Renal cortical epithelial cell (primary cell): ENCODE data around the gene NMRK2. TPM values are rescaled to one million over a fixed set of nuclear protein-coding genes. Genes with fewer than 3 reads are reported as not detected.

Source experiments
- DNase-seq: peaks from one replicate; pipeline ENCODE4 v3.0.0-alpha.2; 2011; ENCODE audit warnings: low read depth
- total RNA-seq: library from RNA; depleted of rRNA; stranded (reverse); fragments of >200 nt; gene quantifications from 2 replicates; pipeline ENCODE4 v1.2.3, GENCODE V29; 2014

Gene NMRK2
- total RNA-seq, 1 donor from 2014 or later, result not detected

GRCh38 chr19:3981736-3982681 is 49.1 kb downstream of the NMRK2 start:
- DNase-seq, result no peak

- peak; percentile 43 for DNase-seq
These were observed 50.1 kb downstream of the NMRK2 start for GRCh38 chr19:3982701-3983541.

- DNase-seq, result no peak
These were observed 50.7 kb downstream of the NMRK2 start for GRCh38 chr19:3983542-3983914.

GRCh38 chr19:3983936-3984583 is 51.2 kb downstream of the NMRK2 start:
- DNase-seq, result peak; percentile 73

GRCh38 chr19:3984584-3984907 is 51.7 kb downstream of the NMRK2 start:
- DNase-seq, result no peak

GRCh38 chr19:3984908-3985642 is 52.2 kb downstream of the NMRK2 start, which contains the start of gene EEF2:
TSS of gene EEF2 (minus strand) at chr19:3985463. CDS start at chr19:3985380, 83 bp downstream.
- peak; percentile 51 for DNase-seq

DNA sequence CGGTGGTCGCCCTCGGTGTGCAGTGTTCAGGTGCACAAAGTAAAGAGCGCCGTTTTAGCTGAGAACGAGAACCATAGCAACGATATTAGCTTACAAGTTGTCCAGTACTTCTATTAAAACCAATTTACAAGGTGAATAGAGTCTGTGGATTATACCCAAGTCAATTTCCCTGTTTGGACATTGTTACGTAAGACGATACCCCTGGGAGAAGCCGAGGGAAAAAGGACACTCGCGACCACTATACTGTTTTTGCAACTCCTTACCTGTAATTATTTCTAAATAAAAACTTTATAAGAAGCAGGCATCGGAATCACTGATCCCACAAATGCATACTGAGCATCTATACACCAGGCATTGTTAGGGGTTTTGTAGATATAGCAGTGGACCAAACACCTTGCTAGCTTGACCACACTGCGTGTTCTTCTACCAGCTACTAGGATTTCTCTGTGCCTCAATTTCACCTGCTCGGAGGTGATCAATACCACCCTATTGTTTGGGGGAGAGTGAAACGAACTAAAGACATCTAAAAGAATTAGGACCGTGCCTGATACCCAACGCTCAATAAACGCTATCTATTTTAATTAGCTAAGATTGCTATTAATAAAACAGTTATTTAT is 52.9 kb downstream of the NMRK2 start:
- no peak for DNase-seq

DNA sequence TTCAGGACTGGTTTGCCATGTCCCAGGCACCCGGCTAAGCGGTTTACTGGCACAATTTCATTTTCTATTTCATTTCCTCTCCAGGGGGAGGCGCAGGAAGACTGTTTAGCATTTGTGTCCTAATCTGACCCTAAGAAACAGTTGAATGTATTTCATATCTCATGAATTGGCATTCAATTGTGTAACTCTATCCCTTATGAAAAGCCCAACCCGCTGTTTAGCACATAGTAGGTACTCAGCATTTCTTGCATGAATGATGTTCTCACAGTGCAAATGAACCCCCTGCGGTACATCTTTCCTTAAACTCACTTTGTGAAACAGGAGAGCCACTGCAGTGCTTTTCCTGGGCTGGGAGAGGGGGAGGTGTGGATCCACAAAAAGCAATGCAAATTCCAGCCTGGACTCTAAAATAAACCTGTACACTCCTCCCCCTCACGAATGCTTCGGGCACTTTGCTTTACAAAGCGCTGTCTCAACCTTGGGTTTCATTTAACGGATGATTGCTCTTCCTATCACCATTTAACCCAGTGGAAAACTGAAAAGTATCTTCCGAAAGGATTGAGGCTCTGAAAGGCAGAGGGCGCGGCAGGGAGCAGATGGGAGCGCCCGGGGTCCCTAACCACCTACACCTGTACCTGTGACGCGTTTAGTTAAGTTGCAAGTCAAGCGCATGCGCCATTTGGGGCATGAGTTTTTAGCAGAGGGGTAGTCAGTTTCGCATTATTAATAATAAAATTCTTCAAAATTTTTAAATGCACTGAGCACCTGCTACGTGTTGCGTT is 53.6 kb downstream of the NMRK2 start:
- DNase-seq, result peak; percentile 85

- peak; percentile 71 for DNase-seq
These were observed 54.9 kb downstream of the NMRK2 start for GRCh38 chr19:3987619-3988371.

GRCh38 chr19:3990815-3991117 is 57.9 kb downstream of the NMRK2 start:
- no peak for DNase-seq

Other genes starting within 250 kb of the NMRK2 start
- gene PIP5K1C, start 232.6 kb upstream of the NMRK2 start, total RNA-seq, result 8.0 and 38.4 TPM in 2 replicates
- 1.1 and 11.5 TPM in 2 replicates for gene TJP3, start 224.7 kb upstream of the NMRK2 start, total RNA-seq
- gene APBA3, start 171.4 kb upstream of the NMRK2 start, total RNA-seq, result 24.7 and 26.6 TPM in 2 replicates
- 14.9 and 82.8 TPM in 2 replicates for gene MRPL54, start 170.4 kb upstream of the NMRK2 start, total RNA-seq
- gene RAX2, start 160.8 kb upstream of the NMRK2 start, total RNA-seq, result not detected in 2 replicates
- gene MATK, start 146.7 kb upstream of the NMRK2 start, total RNA-seq, result 0.35 and 0.69 TPM in 2 replicates
- 0.25 TPM in 1 of 2 replicates, not detected in the other for gene ZFR2, start 64.0 kb upstream of the NMRK2 start, total RNA-seq
- not detected in 2 replicates for gene ATCAY, start 52.4 kb upstream of the NMRK2 start, total RNA-seq
- 217 and 258 TPM in 2 replicates for gene DAPK3, start 38.0 kb downstream of the NMRK2 start, total RNA-seq
- 1,993 and 2,707 TPM in 2 replicates for gene EEF2, start 52.4 kb downstream of the NMRK2 start, total RNA-seq
- gene PIAS4, start 74.7 kb downstream of the NMRK2 start, total RNA-seq, result 13.2 and 31.2 TPM in 2 replicates
- gene ZBTB7A, start 133.8 kb downstream of the NMRK2 start, total RNA-seq, result 22.6 and 38.1 TPM in 2 replicates
- gene MAP2K2, start 191.1 kb downstream of the NMRK2 start, total RNA-seq, result 124 and 126 TPM in 2 replicates
- not detected in 2 replicates for gene CREB3L3, start 220.6 kb downstream of the NMRK2 start, total RNA-seq
- gene SIRT6, start 249.5 kb downstream of the NMRK2 start, total RNA-seq, result 9.7 and 19.2 TPM in 2 replicates
- gene ANKRD24, start 249.6 kb downstream of the NMRK2 start, total RNA-seq, result 1.7 TPM in 1 of 2 replicates, not detected in the other